GM12873 (cell line): Measurements from ENCODE around the gene ARHGDIA.

ENCODE experiments used
- CTCF ChIP-seq: IDR thresholded peaks from 2 replicates; pipeline ENCODE4 v1.5.1; 2012; ENCODE audit warnings: low read depth, mild to moderate bottlenecking, moderate library complexity, low read length, control low read depth; ENCODE audit not compliant: insufficient read depth; ENCODE audit errors: missing control alignments

Gene ARHGDIA

DNA sequence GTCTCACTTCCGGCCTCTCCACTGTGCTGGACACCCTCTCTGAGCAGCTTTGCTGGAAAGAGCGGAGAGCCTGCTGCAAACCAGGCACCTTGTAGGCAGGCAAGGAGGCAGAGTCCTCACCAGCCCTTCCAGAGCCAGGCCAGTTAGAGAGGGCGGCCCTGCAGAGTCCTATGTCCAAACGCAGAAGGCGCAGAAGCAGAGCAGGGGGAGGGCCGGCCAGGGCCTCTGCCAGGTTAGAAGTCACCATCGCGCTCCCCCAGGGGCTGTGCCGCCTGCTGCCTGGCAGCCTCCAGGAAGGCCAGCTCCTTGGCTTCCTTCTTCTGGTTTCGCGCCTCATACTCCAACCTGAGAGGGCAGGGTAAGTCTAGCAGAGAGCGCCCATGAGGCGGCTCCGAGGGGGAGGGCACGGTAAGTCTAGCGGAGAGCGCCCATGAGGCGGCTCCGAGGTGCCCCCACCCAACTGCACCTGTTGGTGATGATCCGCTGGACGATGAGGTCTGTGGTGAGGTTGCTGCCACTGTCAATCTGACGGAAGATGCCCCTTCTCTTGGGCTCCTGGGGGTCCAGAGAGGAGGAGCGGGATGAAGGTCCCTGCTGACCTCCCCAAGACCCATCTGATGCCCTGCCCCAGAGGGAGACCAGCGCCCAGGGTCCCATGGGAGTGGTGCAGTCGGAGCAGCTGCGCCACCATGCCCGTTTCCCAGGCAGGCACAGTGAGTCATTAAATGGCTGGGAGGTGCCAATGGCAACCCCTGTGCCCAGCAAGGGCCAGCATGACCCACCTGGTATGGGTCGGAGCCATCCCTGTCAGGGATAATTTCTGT lies 33.7 kb upstream of the ARHGDIA start:
- TF ChIP-seq CTCF = no peak

DNA sequence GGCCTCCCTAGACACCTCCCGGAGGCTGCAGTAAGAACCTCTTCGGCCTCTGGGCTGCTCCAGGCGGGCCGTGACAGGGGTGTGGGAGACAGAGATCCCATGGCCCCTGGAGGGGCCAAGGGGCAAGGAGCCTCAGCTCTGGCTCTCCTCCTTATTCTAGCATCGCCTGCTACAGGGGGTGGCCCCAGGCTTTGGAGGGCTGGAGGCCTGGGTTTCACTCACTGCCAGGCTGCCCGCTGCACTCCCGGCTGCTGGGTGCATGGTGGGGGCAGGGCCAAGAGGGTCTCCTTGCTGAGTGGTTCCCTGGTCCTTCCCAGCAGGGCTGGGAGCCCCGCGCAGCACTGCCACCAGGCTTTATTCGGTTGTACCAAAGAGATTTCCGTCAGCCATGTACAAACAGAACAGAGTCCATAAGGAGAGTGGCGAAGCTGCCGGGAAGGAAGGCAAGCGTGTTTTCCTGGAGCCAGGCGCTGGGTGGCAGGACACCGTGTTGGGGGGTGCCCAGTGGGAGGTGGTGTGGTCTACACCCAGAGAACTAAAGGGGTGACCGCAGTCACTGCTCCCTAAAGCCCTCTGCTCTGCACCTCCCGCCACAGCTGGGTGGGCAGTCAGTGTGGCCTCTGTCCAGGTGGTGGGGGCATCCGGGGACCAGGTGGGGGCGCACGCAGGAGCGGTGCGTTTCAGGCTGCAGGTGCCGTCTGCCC lies 32.9 kb upstream of the ARHGDIA start:
- TF ChIP-seq CTCF = no peak

DNA sequence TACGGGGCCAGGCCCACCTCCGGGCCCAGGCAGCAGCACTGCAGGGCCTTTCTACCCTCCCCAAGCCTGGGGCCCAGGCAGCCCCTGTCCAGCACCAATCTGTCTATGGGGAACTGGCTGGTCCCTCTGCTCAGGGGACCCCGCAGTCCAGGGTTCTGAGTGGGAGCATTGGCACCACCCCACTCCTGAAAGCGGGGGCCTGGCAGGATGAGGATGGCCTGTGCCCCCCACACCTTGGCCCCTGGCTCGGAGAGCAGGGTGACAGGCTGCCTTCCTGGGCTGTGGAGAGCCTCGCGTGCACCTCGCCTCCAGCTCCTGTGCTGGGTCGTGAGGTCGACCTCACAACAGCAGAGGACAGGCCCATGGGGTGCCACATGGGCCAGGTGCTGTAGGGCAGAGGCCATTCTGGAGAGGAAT lies 32.3 kb upstream of the ARHGDIA start:
- TF ChIP-seq CTCF = no peak

GRCh38 chr17:81902653-81903414 lies 31.7 kb upstream of the ARHGDIA start:
- no peak for TF ChIP-seq CTCF

- no peak for TF ChIP-seq CTCF
These were observed 31.0 kb upstream of the ARHGDIA start, which contains the start of gene NPB for GRCh38 chr17:81902023-81902652. Gene NPB, plus strand, starts transcription at chr17:81902238. Its CDS starts 40 bp downstream, at chr17:81902278.

DNA sequence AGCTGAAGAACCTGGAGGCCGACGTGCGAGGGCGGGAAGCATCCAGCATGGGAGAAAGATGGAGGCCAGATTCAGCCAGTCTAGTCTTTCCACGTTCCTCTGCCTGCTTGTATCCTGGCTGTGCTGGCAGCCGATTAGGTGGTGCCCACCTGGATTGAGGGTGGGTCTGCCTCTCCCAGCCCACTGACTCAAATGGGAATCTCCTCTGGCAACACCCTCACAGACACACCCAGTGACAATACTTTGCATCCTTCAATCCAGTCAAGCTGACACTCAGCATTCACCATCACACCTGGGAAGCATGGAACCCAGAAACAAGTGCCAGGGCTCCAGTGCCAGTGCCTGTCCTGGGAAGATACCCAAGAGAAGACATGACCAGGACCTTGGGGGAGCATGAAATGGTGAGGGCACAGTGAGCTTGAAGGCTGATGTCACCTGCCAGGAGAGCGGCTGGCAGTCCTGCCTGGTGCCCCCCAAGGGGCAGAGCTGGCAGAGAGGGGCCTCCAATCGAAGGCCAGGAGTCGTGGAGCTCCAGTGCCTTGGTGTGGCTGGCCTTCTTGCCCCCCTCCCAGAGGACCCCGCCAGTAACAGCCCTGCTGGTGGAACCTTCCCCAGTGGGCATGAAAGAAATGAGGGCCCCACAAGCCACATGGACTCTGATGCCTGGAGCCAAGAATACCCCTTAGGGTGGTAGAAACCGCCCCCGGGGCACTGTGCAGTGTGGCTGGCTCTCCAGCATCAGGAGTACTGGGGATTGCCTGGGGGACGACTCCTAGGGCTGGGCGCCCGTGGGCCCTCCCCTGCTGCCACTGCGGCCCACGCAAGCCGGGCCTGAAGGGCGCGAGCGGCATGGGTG lies 30.3 kb upstream of the ARHGDIA start:
- no peak for TF ChIP-seq CTCF
